Activated CD4-positive, alpha-beta memory T cell treated with anti-CD3 and anti-CD28 coated beads, Interleukin-2, amount 10 ng/mL, durations not matched to agents 7 days and 5 days (primary cell): ENCODE measurements around the gene STARD9. TPM values are rescaled to one million over a fixed set of nuclear protein-coding genes. Genes with fewer than 3 reads are reported as not detected.
"Not testable (repeated sequence)": the region's sequence is repeated elsewhere in the genome, so short reads cannot be mapped to it uniquely, and the experiment has no call there.

Experiments
- CTCF ChIA-PET: fragments of 350-600 bp; sonication (Branson Sonifier 250); formaldehyde crosslinking; loops from one replicate; lab custom pipeline; 2021; ENCODE audit warnings: antibody characterized with exemption, inconsistent platforms; lab: Charles Lee
- POLR2A ChIA-PET: fragments of 350-600 bp; sonication (Branson Sonifier 250); formaldehyde crosslinking; loops from one replicate; lab custom pipeline; 2021; ENCODE audit warnings: antibody characterized with exemption; lab: Charles Lee
- DNase-seq: peaks from one replicate; pipeline ENCODE4 v3.0.0-alpha.2; 2020
- H3K27ac Mint-ChIP-seq: one replicate; pipeline ENCODE4 v1.8.0; 2021; ENCODE audit warnings: mild to moderate bottlenecking, mixed read lengths
- H3K27me3 Mint-ChIP-seq: one replicate; pipeline ENCODE4 v1.8.0; 2021; ENCODE audit warnings: mixed read lengths
- H3K36me3 Mint-ChIP-seq: one replicate; pipeline ENCODE4 v1.8.0; 2021; ENCODE audit warnings: low read depth, mixed read lengths
- H3K4me1 Mint-ChIP-seq: one replicate; pipeline ENCODE4 v1.8.0; 2021; ENCODE audit warnings: mixed read lengths
- H3K4me3 Mint-ChIP-seq: one replicate; pipeline ENCODE4 v1.8.0; 2021; ENCODE audit warnings: mild to moderate bottlenecking, mixed read lengths
- H3K9me3 Mint-ChIP-seq: one replicate; pipeline ENCODE4 v1.8.0; 2021; ENCODE audit warnings: mixed read lengths
- total RNA-seq, 2 experiments: library from RNA; stranded (reverse); gene quantifications; one replicate each; pipeline ENCODE4 v1.2.3, GENCODE V29; 2021

Gene STARD9
- total RNA-seq, 2 experiments from 2014 or later, result 8.2 TPM

- no peaks in the 10 kb centered on the region for H3K4me1 Mint-ChIP-seq
- no peaks in the 10 kb centered on the region for H3K36me3 Mint-ChIP-seq
- H3K27me3 Mint-ChIP-seq, result no peaks in the 10 kb centered on the region
- no peaks in the 10 kb centered on the region for H3K9me3 Mint-ChIP-seq
- no peak overlapping the region for H3K4me3 Mint-ChIP-seq
- no peak for DNase-seq
- ChIA-PET CTCF (no interaction called here), POLR2A (no interaction called here)
- H3K27ac Mint-ChIP-seq, result no peak overlapping the region
These were observed 92.4 kb downstream of the STARD9 start for GRCh38 chr15:42667855-42668254.

DNA sequence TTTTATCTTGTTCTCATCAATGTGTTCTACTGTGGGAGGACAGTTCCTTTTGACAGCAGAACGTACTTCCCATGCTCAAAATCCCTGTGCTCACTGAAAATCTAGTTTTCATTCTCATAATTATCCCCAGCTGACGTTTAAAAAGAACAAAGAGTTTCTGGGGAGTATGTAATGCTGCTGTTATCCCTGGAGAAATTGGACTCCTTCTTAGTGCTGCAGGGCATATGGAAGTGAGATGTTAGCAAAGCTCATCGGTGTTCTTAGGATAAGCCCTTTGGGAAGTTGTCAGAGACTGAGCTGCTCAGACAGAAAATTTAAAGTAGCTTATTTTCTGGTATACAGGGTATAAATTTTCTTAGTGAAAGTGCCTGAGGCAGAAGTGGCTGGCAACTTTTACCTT is 95.0 kb downstream of the STARD9 start:
- no peak for DNase-seq
- Mint-ChIP-seq H3K4me3 (no peak overlapping the region), H3K4me1 (no peaks in the 10 kb centered on the region), H3K27ac (no peak overlapping the region), H3K27me3 (no peaks in the 10 kb centered on the region), H3K36me3 (no peaks in the 10 kb centered on the region), H3K9me3 (no peaks in the 10 kb centered on the region)
- ChIA-PET POLR2A (no interaction called here), CTCF (interaction anchor here (0.7 to 1.0 kb wide), 3 partner anchors 35 to 284 kb away, joined by 3 to 6 read pairs (median 3); partner anchors contain the start of gene ZNF106)

DNA sequence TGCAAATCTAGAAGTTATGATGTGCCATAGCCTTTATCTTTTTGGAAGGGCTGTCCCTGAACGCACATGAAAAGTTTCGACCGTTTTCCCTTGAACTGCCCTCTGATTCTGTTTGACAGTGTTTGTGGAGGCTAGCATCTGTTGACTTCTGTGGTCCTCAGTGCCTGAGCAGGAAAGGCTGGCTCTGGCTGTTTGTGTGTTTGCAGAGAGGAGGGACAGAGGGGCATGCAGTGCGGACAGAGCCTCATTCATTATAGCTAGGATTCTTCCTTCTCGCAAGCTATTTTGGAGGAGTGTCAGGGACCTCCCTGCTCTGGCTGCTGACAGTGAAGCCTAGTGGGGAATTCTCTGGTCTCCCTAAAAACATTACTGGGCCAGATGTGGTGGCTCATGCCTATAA is 97.0 kb downstream of the STARD9 start:
- ChIA-PET POLR2A (no interaction called here), CTCF (no interaction called here)
- no peak overlapping the region for H3K4me3 Mint-ChIP-seq
- no peaks in the 10 kb centered on the region for H3K9me3 Mint-ChIP-seq
- H3K27me3 Mint-ChIP-seq, result no peaks in the 10 kb centered on the region
- no peak overlapping the region for H3K27ac Mint-ChIP-seq
- no peaks in the 10 kb centered on the region for H3K4me1 Mint-ChIP-seq
- no peaks in the 10 kb centered on the region for H3K36me3 Mint-ChIP-seq
- no peak for DNase-seq

GRCh38 chr15:42674472-42674871 is 99.1 kb downstream of the STARD9 start:
- POLR2A ChIA-PET, result no interaction called here
- no peak overlapping the region for H3K27ac Mint-ChIP-seq
- no peaks in the 10 kb centered on the region for H3K36me3 Mint-ChIP-seq
- CTCF ChIA-PET, result no interaction called here
- DNase-seq, result no peak
- H3K4me1 Mint-ChIP-seq, result peaks cover 5% of the 10 kb centered on the region
- no peaks in the 10 kb centered on the region for H3K27me3 Mint-ChIP-seq
- H3K4me3 Mint-ChIP-seq, result no peak overlapping the region
- no peaks in the 10 kb centered on the region for H3K9me3 Mint-ChIP-seq

- H3K27me3 Mint-ChIP-seq, result no peaks in the 10 kb centered on the region
- H3K4me3 Mint-ChIP-seq, result no peak overlapping the region
- DNase-seq, result no peak
- no peak overlapping the region for H3K27ac Mint-ChIP-seq
- ChIA-PET POLR2A (no interaction called here), CTCF (no interaction called here)
- no peaks in the 10 kb centered on the region for H3K9me3 Mint-ChIP-seq
- peaks cover 9% of the 10 kb centered on the region for H3K4me1 Mint-ChIP-seq
- no peaks in the 10 kb centered on the region for H3K36me3 Mint-ChIP-seq
These were observed 99.6 kb downstream of the STARD9 start for GRCh38 chr15:42675021-42675420.

GRCh38 chr15:42679285-42680141 is 104.1 kb downstream of the STARD9 start:
- Mint-ChIP-seq H3K27ac (peak overlapping the region; percentile 18), H3K36me3 (peaks cover 5% of the 10 kb centered on the region), H3K27me3 (no peaks in the 10 kb centered on the region), H3K9me3 (no peaks in the 10 kb centered on the region), H3K4me1 (peaks cover 21% of the 10 kb centered on the region), H3K4me3 (no peak overlapping the region)
- no peak for DNase-seq
- CTCF ChIA-PET, result interaction anchor here (1.5 kb wide), 1 partner anchor 27 kb away, joined by 3 read pairs; no protein-coding TSS in a partner anchor
- POLR2A ChIA-PET, result interaction anchor here (1.3 to 1.5 kb wide), 2 partner anchors 57 to 242 kb away, joined by 3 to 4 read pairs; no protein-coding TSS in a partner anchor

DNA sequence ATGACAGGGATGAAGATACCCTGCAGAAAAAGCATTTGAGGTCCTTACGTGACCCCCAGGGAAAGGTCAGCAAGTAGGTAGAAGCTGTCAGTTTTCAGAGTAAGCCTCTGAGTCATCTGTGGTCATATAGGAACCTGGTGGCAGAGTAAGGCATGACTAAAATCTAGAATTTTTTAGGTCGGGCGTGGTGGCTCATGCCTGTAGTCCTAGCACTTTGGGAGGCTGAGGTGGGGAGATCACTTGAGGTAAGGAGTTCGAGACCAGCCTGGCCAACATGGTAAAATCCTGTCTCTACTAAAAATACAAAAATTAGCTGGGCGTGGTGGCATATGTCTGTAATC is 104.7 kb downstream of the STARD9 start:
- POLR2A ChIA-PET, result interaction anchor here (1.3 to 1.5 kb wide), 2 partner anchors 56 to 241 kb away, joined by 3 to 4 read pairs; no protein-coding TSS in a partner anchor
- not testable (repeated sequence) for H3K9me3 Mint-ChIP-seq, H3K27ac Mint-ChIP-seq, H3K27me3 Mint-ChIP-seq, H3K4me3 Mint-ChIP-seq, H3K36me3 Mint-ChIP-seq
- peaks cover 21% of the 10 kb centered on the region for H3K4me1 Mint-ChIP-seq
- CTCF ChIA-PET, result interaction anchor here (1.5 kb wide), 1 partner anchor 26 kb away, joined by 3 read pairs; no protein-coding TSS in a partner anchor
- peak; percentile 68 for DNase-seq

DNA sequence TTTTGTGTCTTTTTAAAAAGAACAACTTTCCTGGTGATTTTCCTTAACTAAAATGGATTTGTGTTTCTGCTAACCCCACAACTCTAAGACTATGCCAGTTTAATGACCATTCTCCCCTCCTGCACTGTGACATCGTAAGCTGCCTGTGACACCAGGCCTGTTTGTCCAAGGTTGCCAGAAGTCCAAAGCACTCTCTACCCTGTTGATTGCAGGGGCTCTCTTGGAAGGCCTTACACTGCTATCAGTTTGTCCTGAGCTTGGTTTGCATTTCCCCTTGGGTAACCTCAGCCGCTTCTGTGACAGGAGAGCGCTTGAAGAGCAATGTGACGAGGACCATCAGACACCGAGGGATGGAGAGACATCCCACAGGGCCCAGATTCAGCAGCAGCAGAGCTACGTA is 105.7 kb downstream of the STARD9 start:
- ChIA-PET POLR2A (interaction anchor here (1.5 kb wide), 1 partner anchor 55 kb away, joined by 4 read pairs; no protein-coding TSS in a partner anchor), CTCF (no interaction called here)
- peaks cover 5% of the 10 kb centered on the region for H3K36me3 Mint-ChIP-seq
- H3K4me3 Mint-ChIP-seq, result no peak overlapping the region
- H3K27ac Mint-ChIP-seq, result no peak overlapping the region
- no peak for DNase-seq
- no peaks in the 10 kb centered on the region for H3K9me3 Mint-ChIP-seq
- H3K4me1 Mint-ChIP-seq, result peaks cover 21% of the 10 kb centered on the region
- no peaks in the 10 kb centered on the region for H3K27me3 Mint-ChIP-seq

- H3K36me3 Mint-ChIP-seq, result peaks cover 5% of the 10 kb centered on the region
- H3K9me3 Mint-ChIP-seq, result no peaks in the 10 kb centered on the region
- ChIA-PET CTCF (no interaction called here), POLR2A (no interaction called here)
- no peak overlapping the region for H3K27ac Mint-ChIP-seq
- H3K4me1 Mint-ChIP-seq, result peaks cover 12% of the 10 kb centered on the region
- H3K4me3 Mint-ChIP-seq, result no peak overlapping the region
- no peak for DNase-seq
- H3K27me3 Mint-ChIP-seq, result no peaks in the 10 kb centered on the region
These were observed 110.9 kb downstream of the STARD9 start for GRCh38 chr15:42686281-42686680.

GRCh38 chr15:42687740-42688139 is 112.3 kb downstream of the STARD9 start:
- Mint-ChIP-seq H3K36me3 (peaks cover 5% of the 10 kb centered on the region), H3K27me3 (no peaks in the 10 kb centered on the region), H3K9me3 (no peaks in the 10 kb centered on the region), H3K4me1 (peaks cover 17% of the 10 kb centered on the region), H3K27ac (no peak overlapping the region), H3K4me3 (no peak overlapping the region)
- no peak for DNase-seq
- ChIA-PET POLR2A (no interaction called here), CTCF (interaction anchor here (1.0 kb wide), 1 partner anchor 106 kb away, joined by 3 read pairs; no protein-coding TSS in a partner anchor)

DNA sequence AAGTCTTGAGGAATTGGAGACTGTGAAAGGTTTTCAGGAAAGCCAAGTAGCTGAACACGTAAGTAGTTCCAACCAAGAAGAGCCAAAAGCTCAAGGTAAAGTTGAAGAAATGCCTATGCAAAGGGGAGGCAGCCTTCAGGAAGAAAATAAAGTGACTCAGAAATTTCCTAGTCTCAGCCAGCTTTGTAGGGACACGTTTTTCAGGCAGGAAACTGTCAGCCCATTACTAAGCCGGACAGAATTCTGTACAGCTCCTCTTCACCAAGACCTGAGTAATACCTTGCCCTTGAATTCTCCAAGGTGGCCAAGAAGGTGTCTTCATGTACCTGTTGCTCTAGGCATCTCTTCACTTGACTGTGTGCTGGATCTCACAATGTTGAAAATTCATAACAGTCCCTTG is 112.9 kb downstream of the STARD9 start:
- no peak overlapping the region for H3K4me3 Mint-ChIP-seq
- ChIA-PET POLR2A (no interaction called here), CTCF (interaction anchor here (1.0 kb wide), 1 partner anchor 107 kb away, joined by 3 read pairs; no protein-coding TSS in a partner anchor)
- H3K36me3 Mint-ChIP-seq, result peaks cover 5% of the 10 kb centered on the region
- H3K27ac Mint-ChIP-seq, result no peak overlapping the region
- H3K9me3 Mint-ChIP-seq, result no peaks in the 10 kb centered on the region
- no peaks in the 10 kb centered on the region for H3K27me3 Mint-ChIP-seq
- no peak for DNase-seq
- H3K4me1 Mint-ChIP-seq, result peaks cover 17% of the 10 kb centered on the region

- H3K36me3 Mint-ChIP-seq, result no peaks in the 10 kb centered on the region
- peaks cover 15% of the 10 kb centered on the region for H3K4me1 Mint-ChIP-seq
- no peaks in the 10 kb centered on the region for H3K27me3 Mint-ChIP-seq
- CTCF ChIA-PET, result no interaction called here
- DNase-seq, result peak; percentile 23
- H3K9me3 Mint-ChIP-seq, result no peaks in the 10 kb centered on the region
- no peak overlapping the region for H3K4me3 Mint-ChIP-seq
- H3K27ac Mint-ChIP-seq, result no peak overlapping the region
- POLR2A ChIA-PET, result no interaction called here
These were observed 115.9 kb downstream of the STARD9 start for GRCh38 chr15:42691308-42691707.

GRCh38 chr15:42691770-42692169 is 116.4 kb downstream of the STARD9 start:
- H3K27me3 Mint-ChIP-seq, result no peaks in the 10 kb centered on the region
- CTCF ChIA-PET, result no interaction called here
- POLR2A ChIA-PET, result no interaction called here

More at GRCh38 chr15:42691770-42692169, 116.4 kb downstream of the STARD9 start:
- H3K36me3 Mint-ChIP-seq, result no peaks in the 10 kb centered on the region
- H3K4me1 Mint-ChIP-seq, result peaks cover 15% of the 10 kb centered on the region
- DNase-seq, result no peak
- no peaks in the 10 kb centered on the region for H3K9me3 Mint-ChIP-seq
- H3K27ac Mint-ChIP-seq, result no peak overlapping the region
- no peak overlapping the region for H3K4me3 Mint-ChIP-seq
